ENCODE measurements around the gene SMYD3. TPM values are rescaled to one million over a fixed set of nuclear protein-coding genes. Genes with fewer than 3 reads are reported as not detected.

SMYD3 gene
- total RNA-seq, 3 donors from 2014 or later, result 16.3 to 18.0 (median 16.4) TPM

- no peaks in the 10 kb centered on the region for H3K9me3 ChIP-seq
- H3K36me3 ChIP-seq (ENCODE audit: low read depth), result peaks cover 8% of the 10 kb centered on the region
- DNase-seq (no peak), ATAC-seq (no peak)
- intact Hi-C loops (cut with DNase I, micrococcal nuclease), result no loop called here
- no peak for TF ChIP-seq CTCF (IDR thresholded peaks at IDR 0.05)
- no peaks in the 10 kb centered on the region for H3K4me1 ChIP-seq (ENCODE audit: low read depth)
- no peak overlapping the region for H3K4me3 ChIP-seq
Observed at GRCh38 chr1:246544001-246544400, 36.9 kb upstream of the SMYD3 start.

GRCh38 chr1:246540738-246541491, 33.8 kb upstream of the SMYD3 start:
- no peak for TF ChIP-seq CTCF (IDR thresholded peaks at IDR 0.05)
- Histone ChIP-seq H3K4me1 (ENCODE audit: low read depth) (no peaks in the 10 kb centered on the region), H3K4me3 (no peak overlapping the region), H3K36me3 (ENCODE audit: low read depth) (peaks cover 8% of the 10 kb centered on the region), H3K9me3 (no peaks in the 10 kb centered on the region)
- ATAC-seq (no peak), DNase-seq (no peak)
- intact Hi-C loops (cut with DNase I, micrococcal nuclease), result no loop called here

GRCh38 chr1:246537887-246538286, 30.8 kb upstream of the SMYD3 start:
- intact Hi-C loops (cut with DNase I, micrococcal nuclease), result no loop called here
- ATAC-seq, result peak; percentile 99

GRCh38 chr1:246537441-246537840, 30.4 kb upstream of the SMYD3 start:
- no peaks in the 10 kb centered on the region for H3K4me1 ChIP-seq (ENCODE audit: low read depth)
- no peak for ATAC-seq
- TF ChIP-seq CTCF (IDR thresholded peaks at IDR 0.05), result no peak
- DNase-seq, result no peak
- no peak overlapping the region for H3K4me3 ChIP-seq
- H3K9me3 ChIP-seq, result no peaks in the 10 kb centered on the region
- intact Hi-C loops (cut with DNase I, micrococcal nuclease), result no loop called here
- no peaks in the 10 kb centered on the region for H3K36me3 ChIP-seq (ENCODE audit: low read depth)

More at GRCh38 chr1:246537887-246538286, 30.8 kb upstream of the SMYD3 start:
- Histone ChIP-seq H3K4me3 (no peak overlapping the region), H3K4me1 (ENCODE audit: low read depth) (no peaks in the 10 kb centered on the region), H3K36me3 (ENCODE audit: low read depth) (no peaks in the 10 kb centered on the region), H3K9me3 (no peaks in the 10 kb centered on the region)
- DNase-seq, result peak in 1 of 3 donors; percentile 69
- TF ChIP-seq CTCF (IDR thresholded peaks at IDR 0.05), result no peak

GRCh38 chr1:246534114-246534513, 27.0 kb upstream of the SMYD3 start:
- no peak for TF ChIP-seq CTCF (IDR thresholded peaks at IDR 0.05)
- ATAC-seq (no peak), DNase-seq (no peak)

More at GRCh38 chr1:246534114-246534513, 27.0 kb upstream of the SMYD3 start:
- no peaks in the 10 kb centered on the region for H3K36me3 ChIP-seq (ENCODE audit: low read depth)
- H3K4me3 ChIP-seq, result no peak overlapping the region
- intact Hi-C loops (cut with DNase I, micrococcal nuclease), result no loop called here
- H3K9me3 ChIP-seq, result peaks cover 8% of the 10 kb centered on the region
- H3K4me1 ChIP-seq (ENCODE audit: low read depth), result no peaks in the 10 kb centered on the region

Data from mucosa of descending colon (tissue), 3 donors.